ENCODE measurements around the gene ARHGEF28. TPM values are rescaled to one million over a fixed set of nuclear protein-coding genes. Genes with fewer than 3 reads are reported as not detected.

The ARHGEF28 gene
- total and polyA plus RNA-seq, 10 of the 15 experiments (the other 5 are each of a cell fraction or from before 2014, with no cell fraction given), result 0.10 to 0.72 (median 0.22) TPM; not detected in 2

DNA sequence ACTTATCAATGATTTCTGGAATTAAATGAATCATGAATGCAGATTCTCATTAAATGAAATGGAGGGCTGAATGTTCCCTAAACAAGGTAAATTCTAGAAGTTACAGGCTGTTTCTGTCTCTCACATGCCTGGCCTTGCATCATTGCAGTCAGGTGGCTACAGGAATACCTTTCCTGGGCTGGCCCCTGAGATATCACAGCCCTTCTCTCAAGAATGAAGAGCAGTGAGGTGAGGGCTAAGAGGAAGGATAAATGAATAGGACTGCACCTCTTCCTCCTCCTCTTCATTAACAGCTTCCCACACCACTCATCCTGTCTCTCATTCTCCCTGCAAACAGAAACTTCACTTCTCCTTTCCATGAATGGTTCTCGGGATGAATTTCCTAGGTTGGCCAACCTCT is 22.5 kb downstream of the ARHGEF28 start:
- no peak overlapping the region for H3K9ac ChIP-seq (ENCODE audit: control insufficient read depth, insufficient read depth, low read length)
- TF ChIP-seq TCF12 (IDR thresholded peaks at IDR 0.05; ENCODE audit: low read depth, low read length), result no peak
- no peak for TF ChIP-seq SKIL (IDR thresholded peaks at IDR 0.05; ENCODE audit: low read depth, poor library complexity, severe bottlenecking)
- TF ChIP-seq ZNF207 (IDR thresholded peaks at IDR 0.05; ENCODE audit: borderline replicate concordance), result no peak
- TF ChIP-seq, protein P1, sequence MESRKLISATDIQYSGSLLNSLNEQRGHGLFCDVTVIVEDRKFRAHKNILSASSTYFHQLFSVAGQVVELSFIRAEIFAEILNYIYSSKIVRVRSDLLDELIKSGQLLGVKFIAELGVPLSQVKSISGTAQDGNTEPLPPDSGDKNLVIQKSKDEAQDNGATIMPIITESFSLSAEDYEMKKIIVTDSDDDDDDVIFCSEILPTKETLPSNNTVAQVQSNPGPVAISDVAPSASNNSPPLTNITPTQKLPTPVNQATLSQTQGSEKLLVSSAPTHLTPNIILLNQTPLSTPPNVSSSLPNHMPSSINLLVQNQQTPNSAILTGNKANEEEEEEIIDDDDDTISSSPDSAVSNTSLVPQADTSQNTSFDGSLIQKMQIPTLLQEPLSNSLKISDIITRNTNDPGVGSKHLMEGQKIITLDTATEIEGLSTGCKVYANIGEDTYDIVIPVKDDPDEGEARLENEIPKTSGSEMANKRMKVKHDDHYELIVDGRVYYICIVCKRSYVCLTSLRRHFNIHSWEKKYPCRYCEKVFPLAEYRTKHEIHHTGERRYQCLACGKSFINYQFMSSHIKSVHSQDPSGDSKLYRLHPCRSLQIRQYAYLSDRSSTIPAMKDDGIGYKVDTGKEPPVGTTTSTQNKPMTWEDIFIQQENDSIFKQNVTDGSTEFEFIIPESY (IDR thresholded peaks at IDR 0.05), result no peak
- no peak for TF ChIP-seq SUPT20H (IDR thresholded peaks at IDR 0.05; ENCODE audit: borderline replicate concordance, control insufficient read depth, low read depth, low read length)
- TF ChIP-seq, protein P2, sequence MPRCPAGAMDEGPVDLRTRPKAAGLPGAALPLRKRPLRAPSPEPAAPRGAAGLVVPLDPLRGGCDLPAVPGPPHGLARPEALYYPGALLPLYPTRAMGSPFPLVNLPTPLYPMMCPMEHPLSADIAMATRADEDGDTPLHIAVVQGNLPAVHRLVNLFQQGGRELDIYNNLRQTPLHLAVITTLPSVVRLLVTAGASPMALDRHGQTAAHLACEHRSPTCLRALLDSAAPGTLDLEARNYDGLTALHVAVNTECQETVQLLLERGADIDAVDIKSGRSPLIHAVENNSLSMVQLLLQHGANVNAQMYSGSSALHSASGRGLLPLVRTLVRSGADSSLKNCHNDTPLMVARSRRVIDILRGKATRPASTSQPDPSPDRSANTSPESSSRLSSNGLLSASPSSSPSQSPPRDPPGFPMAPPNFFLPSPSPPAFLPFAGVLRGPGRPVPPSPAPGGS (IDR thresholded peaks at IDR 0.05; ENCODE audit: borderline replicate concordance, insufficient read depth, low read depth, low read length, poor library complexity, severe bottlenecking), result no peak
- in situ Hi-C loops (cut with MboI) (no loop called here), intact Hi-C loops (cut with micrococcal nuclease; ENCODE audit: unreplicated experiment) (no loop called here)
- H2AFZ ChIP-seq (ENCODE audit: control insufficient read depth, low read depth, low read length), result no peak overlapping the region
- ATAC-seq (no peak), FAIRE-seq (no peak), DNase-seq (ENCODE audit: low read depth, low spot score) (no peak)
- ChIA-PET CTCF (interaction anchor here (1.2 kb wide), 1 partner anchor 57 kb away, joined by 4 read pairs; no protein-coding TSS in a partner anchor), POLR2A (interaction anchor here (0.9 to 3.3 kb wide), 4 partner anchors 9 to 45 kb away, joined by 4 to 20 read pairs (median 8); no protein-coding TSS in a partner anchor), RAD21 (ENCODE audit: unreplicated experiment) (interaction anchor here (1.4 to 3.6 kb wide), 2 partner anchors 9 to 14 kb away, joined by 4 to 15 read pairs; no protein-coding TSS in a partner anchor), SMC1A (ENCODE audit: uncharacterized antibody, unreplicated experiment) (interaction anchor here (1.0 to 1.9 kb wide), 2 partner anchors 12 to 15 kb away, joined by 3 to 11 read pairs; no protein-coding TSS in a partner anchor)
- no peaks in the 10 kb centered on the region for H3K79me2 ChIP-seq (ENCODE audit: control insufficient read depth, insufficient read depth, low read length)
- no peaks in the 10 kb centered on the region for H3K9me3 ChIP-seq (replicated peaks; ENCODE audit: control insufficient read depth, insufficient read depth, low read length)
- WGBS (ENCODE audit: insufficient coverage, insufficient replicate concordance, low lambda C conversion rate, missing lambda C conversion rate), result 0% methylated on average over 1 of the region's 1 CpG
- H3K4me2 ChIP-seq (ENCODE audit: control insufficient read depth, insufficient read depth), result no peak overlapping the region
- BruUV-seq (replicated peaks), result no TSS peak
- H3K4me1 ChIP-seq (ENCODE audit: control insufficient read depth, insufficient read depth, low read length), result no peaks in the 10 kb centered on the region
- no peaks in the 10 kb centered on the region for H3K36me3 ChIP-seq (ENCODE audit: control insufficient read depth in 2 of 2, insufficient read depth in 2 of 2, low read length in 1 of 2)
- no peak overlapping the region for H3K27ac ChIP-seq (ENCODE audit: control insufficient read depth, insufficient read depth)
- no peaks in the 10 kb centered on the region; a peak in 1 of 4 replicates for H3K27me3 ChIP-seq (replicated peaks in 1 of 2; ENCODE audit: control insufficient read depth in 2 of 2, insufficient read depth in 2 of 2, low read length in 1 of 2)
- H3K4me3 ChIP-seq, result no peak overlapping the region
- no peaks in the 10 kb centered on the region for H4K20me1 ChIP-seq (ENCODE audit: control insufficient read depth, insufficient read depth)

Data from GM12878 (cell line).